Fibroblast of lung (primary cell): ENCODE measurements around the gene AFAP1.

Experiments used
- CTCF ChIP-seq, 2 donors: IDR thresholded peaks in 1 of 2; conservative IDR thresholded peaks in 1 of 2; 1 replicate in 1 of 2; 2 replicates in 1 of 2; pipeline ENCODE4 v1.5.1; 2011 to 2012; ENCODE audit warnings: low read length in 2 of 2, control low read depth in 1 of 2, inconsistent platforms in 1 of 2, low read depth in 1 of 2, mild to moderate bottlenecking in 1 of 2
- EZH2 ChIP-seq: IDR thresholded peaks from 2 replicates; pipeline ENCODE4 v1.5.1; 2012; ENCODE audit warnings: low read length, control low read depth, mild to moderate bottlenecking; ENCODE audit errors: missing control alignments

GRCh38 chr4:7725951-7726350 is 213.7 kb downstream of the AFAP1 start:
- TF ChIP-seq CTCF (conservative IDR thresholded peaks at IDR 0.05 in 1 of 2, IDR thresholded peaks at IDR 0.05 in 1 of 2; ENCODE audit: low read depth in 1 of 2, low read length in 2 of 2) (no peak), EZH2 (no peak)
